ENCODE results near the gene SOX5.
"Not testable (repeated sequence)": the region's sequence is repeated elsewhere in the genome, so short reads cannot be mapped to it uniquely, and the experiment has no call there.

The SOX5 gene

DNA sequence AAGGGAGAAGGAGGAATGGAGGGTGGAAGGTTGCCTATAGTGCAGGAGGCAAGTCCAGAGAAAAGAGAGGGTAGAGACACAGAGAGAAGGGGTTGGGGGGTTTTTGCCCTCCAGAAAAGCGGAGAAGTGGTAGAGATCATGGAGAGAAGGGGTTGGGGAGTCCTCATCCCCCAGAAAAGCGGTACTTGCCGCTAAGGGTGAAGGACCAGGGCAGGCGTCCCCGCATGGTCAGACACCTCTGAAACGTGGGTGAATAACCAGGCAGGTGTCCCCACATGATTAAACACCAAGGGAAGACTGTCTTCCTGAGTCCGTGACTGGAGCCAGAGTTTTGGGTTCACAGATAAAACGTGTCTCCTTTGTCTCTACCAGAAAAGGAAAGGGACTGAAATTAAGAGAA lies 439.0 kb downstream of the SOX5 start:
- DNase-seq (ENCODE audit: low spot score), result no peak
- TF ChIP-seq, protein P1, sequence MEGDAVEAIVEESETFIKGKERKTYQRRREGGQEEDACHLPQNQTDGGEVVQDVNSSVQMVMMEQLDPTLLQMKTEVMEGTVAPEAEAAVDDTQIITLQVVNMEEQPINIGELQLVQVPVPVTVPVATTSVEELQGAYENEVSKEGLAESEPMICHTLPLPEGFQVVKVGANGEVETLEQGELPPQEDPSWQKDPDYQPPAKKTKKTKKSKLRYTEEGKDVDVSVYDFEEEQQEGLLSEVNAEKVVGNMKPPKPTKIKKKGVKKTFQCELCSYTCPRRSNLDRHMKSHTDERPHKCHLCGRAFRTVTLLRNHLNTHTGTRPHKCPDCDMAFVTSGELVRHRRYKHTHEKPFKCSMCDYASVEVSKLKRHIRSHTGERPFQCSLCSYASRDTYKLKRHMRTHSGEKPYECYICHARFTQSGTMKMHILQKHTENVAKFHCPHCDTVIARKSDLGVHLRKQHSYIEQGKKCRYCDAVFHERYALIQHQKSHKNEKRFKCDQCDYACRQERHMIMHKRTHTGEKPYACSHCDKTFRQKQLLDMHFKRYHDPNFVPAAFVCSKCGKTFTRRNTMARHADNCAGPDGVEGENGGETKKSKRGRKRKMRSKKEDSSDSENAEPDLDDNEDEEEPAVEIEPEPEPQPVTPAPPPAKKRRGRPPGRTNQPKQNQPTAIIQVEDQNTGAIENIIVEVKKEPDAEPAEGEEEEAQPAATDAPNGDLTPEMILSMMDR (IDR thresholded peaks at IDR 0.05; ENCODE audit: extremely low read depth, missing control alignments), result no peak

DNA sequence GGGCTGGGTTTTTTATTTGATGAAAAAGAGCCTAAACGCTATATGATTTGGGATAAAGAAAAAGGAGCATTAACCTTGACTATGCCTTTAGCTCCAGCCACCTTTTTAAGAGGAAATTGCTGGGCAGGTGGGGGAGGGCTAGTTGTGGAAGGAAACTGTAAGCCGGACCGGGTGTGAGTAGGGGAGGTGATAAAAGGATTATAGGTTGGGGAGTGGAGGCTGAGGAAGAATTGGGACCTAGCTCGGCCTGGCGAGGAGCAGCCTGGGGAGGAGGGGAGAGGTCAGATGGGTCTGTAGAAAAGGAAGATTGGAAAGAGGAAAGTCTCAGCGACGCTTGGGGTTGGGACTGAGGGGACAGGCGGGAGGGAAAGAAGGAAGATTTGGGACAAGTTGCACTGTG lies 439.6 kb downstream of the SOX5 start:
- not testable (repeated sequence) for DNase-seq (ENCODE audit: low spot score)

- DNase-seq (ENCODE audit: low spot score), result not testable (repeated sequence)
Observed at GRCh38 chr12:23507785-23508184, 441.7 kb downstream of the SOX5 start.

- not testable (repeated sequence) for DNase-seq (ENCODE audit: low spot score)
Observed at GRCh38 chr12:23505736-23506135, 443.7 kb downstream of the SOX5 start.

- TF ChIP-seq, protein P1 (IDR thresholded peaks at IDR 0.05; ENCODE audit: extremely low read depth, missing control alignments), result no peak
Observed at GRCh38 chr12:23504641-23505399, 444.6 kb downstream of the SOX5 start.

GRCh38 chr12:23504043-23504442 lies 445.4 kb downstream of the SOX5 start:
- TF ChIP-seq, protein P1 (IDR thresholded peaks at IDR 0.05; ENCODE audit: extremely low read depth, missing control alignments), result no peak
- DNase-seq (ENCODE audit: low spot score), result no peak

More at GRCh38 chr12:23504641-23505399, 444.6 kb downstream of the SOX5 start:
- no peak for DNase-seq (ENCODE audit: low spot score)

DNA sequence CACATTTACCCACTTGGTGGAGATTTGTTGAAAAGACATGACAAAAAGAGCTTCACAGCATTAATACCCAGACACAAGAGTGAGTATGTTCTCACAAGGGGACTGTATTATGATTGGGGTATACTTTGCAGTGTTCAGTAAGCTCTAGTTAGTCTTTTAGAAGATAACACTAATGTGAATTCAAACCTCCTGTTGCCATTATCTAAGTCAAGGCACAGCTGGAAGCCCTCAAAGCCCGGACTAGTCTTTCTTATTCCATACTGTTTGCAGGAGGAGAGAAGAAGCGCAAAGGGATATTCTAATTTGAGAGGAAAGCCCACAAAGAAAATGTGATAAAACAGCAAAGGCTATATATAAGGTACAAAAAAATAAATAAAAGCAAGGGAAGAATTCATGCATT lies 445.9 kb downstream of the SOX5 start:
- DNase-seq (ENCODE audit: low spot score), result no peak
- TF ChIP-seq, protein P1 (IDR thresholded peaks at IDR 0.05; ENCODE audit: extremely low read depth, missing control alignments), result no peak

DNA sequence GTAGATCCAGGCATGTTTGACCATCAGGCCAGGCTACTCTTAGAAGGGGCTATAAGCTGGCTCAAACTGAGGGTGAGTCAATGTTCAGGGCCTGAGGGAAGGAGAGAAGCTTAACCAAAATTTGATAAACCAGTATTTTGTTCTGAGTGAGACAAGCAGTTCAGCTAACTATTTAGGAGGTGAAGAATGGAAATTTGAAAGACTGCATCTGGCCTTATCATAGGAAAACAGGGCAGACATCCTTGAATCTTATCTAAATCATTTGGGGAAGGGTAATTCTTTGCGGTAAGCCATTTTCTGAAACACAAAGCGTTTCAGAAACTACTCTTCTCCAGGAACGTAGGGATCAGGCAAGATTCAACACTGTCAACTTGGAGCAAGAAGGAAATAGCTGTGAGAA lies 447.2 kb downstream of the SOX5 start:
- DNase-seq (ENCODE audit: low spot score), result no peak
- TF ChIP-seq, protein P1 (IDR thresholded peaks at IDR 0.05; ENCODE audit: extremely low read depth, missing control alignments), result no peak

DNA sequence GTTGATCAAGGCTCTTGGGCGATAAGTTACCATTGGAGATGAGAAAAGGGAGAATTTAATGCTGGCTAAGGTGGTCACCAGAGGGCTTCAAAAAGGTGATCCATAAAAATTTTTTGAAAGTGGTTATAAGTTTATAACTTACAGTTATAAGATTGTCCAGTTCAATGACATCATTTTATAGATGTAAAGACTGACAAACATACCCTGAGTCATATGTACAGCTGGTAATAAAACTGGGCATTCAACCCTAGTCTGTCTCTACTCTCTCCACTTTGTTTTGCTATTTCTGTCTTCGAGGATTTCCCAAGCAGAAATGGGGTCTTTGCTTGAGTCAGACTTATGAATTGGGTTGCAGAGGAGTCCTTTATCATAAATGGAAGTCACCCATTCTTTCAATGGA lies 454.0 kb downstream of the SOX5 start:
- TF ChIP-seq, protein P1 (IDR thresholded peaks at IDR 0.05; ENCODE audit: extremely low read depth, missing control alignments), result no peak
- DNase-seq (ENCODE audit: low spot score), result no peak

All from GM20000 (cell line).